GM13977 (cell line): ENCODE data around the gene CD74.

Source experiments
- DNase-seq: peaks from one replicate; pipeline ENCODE4 v3.0.0; 2012; ENCODE audit warnings: low spot score
- CTCF ChIP-seq: IDR thresholded peaks from 2 replicates; pipeline ENCODE4 v1.5.1; 2012; ENCODE audit warnings: mild to moderate bottlenecking, control low read depth; ENCODE audit not compliant: insufficient read depth; ENCODE audit errors: extremely low read depth, missing control alignments
- in situ Hi-C: fragments of 300-500 bp; cut with MboI; formaldehyde crosslinking; loops from one replicate; pipeline ENCODE4 v1.12.0; 2022; ENCODE audit warnings: low sequenced_read_pairs, low pct_unique_long_range_greater_than_20kb, mixed read lengths, inconsistent platforms; ENCODE audit not compliant: unreplicated experiment

Gene CD74

GRCh38 chr5:150352244-150353031 lies 60.3 kb downstream of the CD74 start:
- in situ Hi-C loops, result no loop called here
- DNase-seq, result no peak
- TF ChIP-seq CTCF, result no peak
